NCI-H1092 treated with DMSO at 0.1 percent for 48 hours (cell line): Measurements from ENCODE around the gene TNC.

Experiments
- DNase-seq: peaks from one replicate; lab custom pipeline; 2025; lab: John Stamatoyannopoulos, UW

TNC gene

GRCh38 chr9:115043632-115044031 is 74.3 kb downstream of the TNC start:
- no peak for DNase-seq

DNA sequence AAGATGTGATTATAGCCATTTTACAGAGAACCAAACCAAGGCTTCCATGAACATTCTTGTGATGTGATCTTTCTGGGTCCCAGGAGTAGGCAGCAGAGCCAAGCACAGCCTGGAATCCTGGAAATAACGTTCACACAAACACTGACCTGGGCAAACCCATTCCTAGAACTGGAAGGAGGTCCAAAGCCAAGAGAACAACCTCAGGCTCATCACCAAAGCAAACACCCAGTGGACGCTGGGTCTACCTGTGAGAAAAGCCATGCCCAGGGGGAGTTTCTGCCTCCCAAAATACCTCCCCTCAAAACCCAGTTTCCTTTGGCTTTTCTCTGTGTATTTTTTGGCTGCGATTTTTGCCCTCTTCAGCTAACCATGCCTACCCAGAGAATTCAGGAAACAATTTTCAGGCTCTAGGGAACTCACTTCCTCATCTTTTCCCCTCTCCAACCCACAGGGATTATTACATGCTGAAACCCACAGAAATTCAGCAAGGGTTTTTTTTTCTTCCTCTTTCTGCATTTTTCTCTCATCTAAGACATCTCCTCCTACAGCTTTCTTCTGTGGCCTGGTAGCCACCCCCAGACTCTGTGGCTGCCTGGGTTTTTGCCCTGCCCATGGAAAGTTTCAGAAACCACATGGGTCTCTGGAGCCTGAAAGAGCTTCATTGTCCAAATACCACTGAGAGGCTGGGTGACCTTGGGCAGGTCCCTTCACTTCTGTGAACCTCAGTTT is 75.0 kb downstream of the TNC start:
- no peak for DNase-seq

DNA sequence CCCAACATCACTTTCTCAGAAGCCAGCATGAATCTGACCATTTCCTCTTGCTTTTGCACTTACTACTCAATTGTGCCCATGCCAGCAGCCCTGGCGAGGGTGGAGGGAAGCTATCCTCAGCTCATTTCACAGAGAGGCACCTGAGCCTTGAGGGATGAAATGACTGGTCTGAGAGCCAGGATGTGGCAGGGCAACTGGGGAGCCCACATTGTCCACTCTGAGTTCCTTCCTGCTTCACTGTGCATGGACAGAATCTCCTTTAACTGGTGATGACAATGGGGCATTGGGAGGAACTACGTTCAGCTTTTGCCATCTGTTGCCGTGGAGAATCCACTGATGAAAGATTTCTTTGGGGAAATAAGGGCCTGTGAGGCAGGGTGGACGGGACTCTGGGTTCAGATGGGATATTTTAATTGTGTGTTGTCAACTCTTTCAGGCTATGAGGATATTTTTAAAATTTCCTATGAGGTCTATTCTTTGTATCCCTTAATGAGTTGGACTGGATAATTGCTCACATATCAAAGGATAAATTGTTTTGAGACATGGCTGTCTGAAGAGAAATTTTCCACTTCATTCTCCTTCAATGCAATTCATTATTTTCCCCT is 78.3 kb downstream of the TNC start:
- no peak for DNase-seq

GRCh38 chr9:115038178-115038577 is 79.8 kb downstream of the TNC start:
- no peak for DNase-seq

DNA sequence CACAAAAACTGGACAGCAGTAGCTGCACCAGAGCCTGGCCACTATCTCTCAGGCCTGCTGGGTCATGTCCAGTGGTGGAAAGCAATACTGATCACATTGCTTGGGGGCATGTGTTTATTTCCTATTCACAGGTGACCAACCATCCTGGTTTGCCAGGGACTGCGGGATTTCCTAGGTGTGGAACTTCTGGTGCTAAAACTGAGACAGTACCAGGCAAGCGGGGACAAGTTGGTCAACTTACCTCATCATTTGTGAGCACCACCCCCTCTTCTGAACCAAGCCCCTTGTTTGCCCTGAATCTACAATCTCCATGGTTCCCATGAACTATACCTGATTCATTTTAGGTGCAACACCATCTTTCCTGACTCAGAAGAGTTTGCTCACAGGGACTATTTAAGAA is 81.3 kb downstream of the TNC start:
- DNase-seq: no peak

- DNase-seq: no peak
These were observed 81.9 kb downstream of the TNC start for GRCh38 chr9:115035841-115036612.

GRCh38 chr9:115034801-115035200 is 83.2 kb downstream of the TNC start:
- DNase-seq: no peak

DNA sequence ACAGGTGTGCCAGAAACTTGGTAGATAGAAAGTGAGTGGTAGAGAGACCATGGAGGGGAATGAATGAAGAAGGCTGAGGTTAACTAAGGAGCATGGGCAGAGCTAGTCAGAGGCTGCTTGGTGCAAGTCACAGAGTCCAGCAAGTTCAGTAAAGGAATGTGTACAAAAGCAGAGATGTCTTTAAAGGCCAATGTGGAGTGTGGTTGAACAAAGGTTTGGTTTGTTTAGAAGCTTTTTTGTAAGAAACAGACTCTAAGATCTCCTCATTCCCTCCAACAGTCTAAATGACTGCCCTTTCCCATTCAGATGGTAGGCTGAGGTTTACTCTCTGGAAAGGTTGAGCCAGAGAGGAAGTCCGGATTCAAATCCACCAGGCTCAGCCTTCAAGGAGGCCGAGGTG is 84.2 kb downstream of the TNC start:
- DNase-seq: no peak

GRCh38 chr9:115032296-115032695 is 85.7 kb downstream of the TNC start:
- DNase-seq: no peak

DNA sequence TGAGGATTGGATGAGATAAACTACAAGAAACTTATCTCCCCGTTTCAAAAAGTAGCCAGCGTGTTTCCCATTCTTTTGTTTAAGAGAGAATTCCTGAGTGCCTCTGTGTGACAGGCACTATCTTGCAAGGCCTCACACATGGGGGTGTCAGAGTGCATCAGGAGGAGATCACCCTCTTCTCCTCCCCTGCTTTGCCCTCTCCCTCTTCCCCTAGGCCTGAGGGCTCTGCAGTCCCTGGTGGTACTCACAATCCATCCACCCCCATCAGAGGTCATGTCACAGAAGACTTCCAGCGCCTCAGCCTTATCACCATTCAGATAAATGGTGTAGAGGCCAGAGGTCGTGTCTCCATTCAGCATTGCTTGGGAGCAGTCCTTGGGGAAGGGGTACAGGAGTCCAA is 88.0 kb downstream of the TNC start:
- no peak for DNase-seq

GRCh38 chr9:115025721-115026120 is 92.2 kb downstream of the TNC start:
- no peak for DNase-seq

GRCh38 chr9:115024925-115025535 is 92.9 kb downstream of the TNC start:
- no peak for DNase-seq

DNA sequence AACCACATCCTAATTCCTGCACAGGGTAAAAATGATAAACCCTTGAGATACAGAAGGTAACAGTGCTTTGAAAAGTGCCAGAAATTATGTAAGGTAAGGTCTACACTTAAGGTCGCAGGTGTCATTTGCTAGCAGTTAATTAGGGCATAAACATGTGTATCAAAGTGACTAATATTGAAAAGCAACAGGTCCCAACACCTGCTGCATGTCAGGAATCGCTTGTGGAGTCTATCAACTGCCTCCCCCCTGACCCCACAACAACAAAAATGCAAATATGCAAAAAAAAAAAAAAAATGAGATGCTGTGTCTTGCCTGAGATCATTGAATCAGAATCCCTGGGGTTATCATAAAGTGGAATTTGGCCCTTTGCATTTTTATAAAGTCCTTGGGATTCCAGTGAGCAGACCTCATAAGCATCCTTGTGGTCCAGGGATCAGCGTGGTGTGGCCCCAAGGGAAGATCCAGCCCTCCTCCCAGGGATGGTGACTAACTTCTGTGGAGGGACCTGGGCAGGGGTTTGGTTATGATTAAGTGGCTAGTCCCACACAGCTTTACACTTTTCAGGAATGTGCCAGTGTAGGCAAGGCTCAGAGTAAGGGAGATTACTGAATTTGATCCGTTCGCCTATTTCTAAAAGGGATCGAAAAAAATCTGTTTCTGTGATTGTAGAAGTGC is 95.1 kb downstream of the TNC start:
- no peak for DNase-seq

- no peak for DNase-seq
These were observed 99.2 kb downstream of the TNC start for GRCh38 chr9:115018547-115019435.

GRCh38 chr9:115016344-115016743 is 101.6 kb downstream of the TNC start:
- DNase-seq: no peak

GRCh38 chr9:115015018-115015635 is 102.8 kb downstream of the TNC start:
- peak; percentile 25 for DNase-seq

DNA sequence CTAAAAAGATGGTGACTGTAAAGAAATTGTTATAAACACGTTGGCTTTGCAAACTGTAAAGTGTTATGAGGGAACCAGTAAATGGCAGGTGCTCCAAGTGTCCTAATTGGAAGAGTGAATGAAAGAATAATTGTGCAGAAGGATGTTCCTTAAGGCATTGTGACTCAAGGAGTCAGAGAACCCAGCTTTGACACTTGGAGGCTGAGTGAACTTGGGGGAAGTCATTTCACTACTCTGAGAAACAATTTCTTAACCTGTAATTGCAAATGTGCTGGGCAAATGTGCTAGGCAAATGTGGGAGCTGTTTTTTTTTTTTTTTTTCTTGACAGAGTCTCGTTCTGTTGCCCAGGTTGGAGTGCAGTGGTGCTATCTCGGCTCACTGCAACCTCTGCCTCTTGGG is 103.5 kb downstream of the TNC start:
- DNase-seq: no peak

DNA sequence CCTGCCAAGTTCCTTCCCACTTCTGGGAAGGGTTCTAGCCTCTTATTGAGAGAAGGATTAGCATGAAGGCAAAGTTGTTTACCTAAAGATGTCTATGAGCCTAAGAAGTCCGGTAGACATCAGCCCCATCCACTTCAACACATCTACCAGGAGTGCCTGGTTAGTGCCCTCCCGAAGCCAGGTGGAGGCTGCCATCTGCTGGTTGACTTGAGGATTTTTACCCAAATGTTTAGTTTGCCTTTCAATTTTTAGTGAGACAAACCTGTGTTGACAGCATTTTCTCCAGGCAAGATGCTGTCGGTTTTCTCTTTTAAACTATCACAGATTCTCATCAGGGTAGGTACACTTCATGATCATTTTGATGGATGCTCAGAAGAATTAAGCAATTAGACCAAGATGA is 104.0 kb downstream of the TNC start:
- peak; percentile 73 for DNase-seq

DNA sequence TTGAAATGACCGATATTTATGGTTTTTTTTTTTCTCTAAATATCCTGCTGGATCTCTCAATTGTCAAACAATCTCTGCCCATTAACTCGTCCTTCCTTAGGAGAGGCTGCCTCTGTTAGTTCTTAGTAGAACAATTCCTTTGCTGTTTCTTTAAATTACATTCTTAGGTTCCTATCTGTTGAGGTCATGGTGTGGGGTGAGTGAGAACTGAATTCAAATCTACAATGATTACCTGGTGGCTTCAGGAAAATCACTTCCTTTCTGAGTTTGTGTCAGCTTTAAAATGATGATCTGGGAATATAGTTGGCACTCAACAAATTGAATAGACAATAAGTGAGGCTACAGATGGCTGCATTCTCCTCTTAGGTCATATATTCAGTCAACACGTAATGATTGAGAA is 105.5 kb downstream of the TNC start:
- DNase-seq: no peak

- DNase-seq: no peak
These were observed 107.1 kb downstream of the TNC start for GRCh38 chr9:115010874-115011273.
